AG09319 (cell line): ENCODE data around the gene SDC1.

Experiments used
- DNase-seq: peaks from one replicate; pipeline ENCODE4 v3.0.0-alpha.2; 2010; ENCODE audit warnings: low read depth; ENCODE audit errors: extremely low read depth
- TF ChIP-seq, protein P1 (sequence below): IDR thresholded peaks from 2 replicates; pipeline ENCODE4 v1.5.1; 2011; ENCODE audit warnings: low read depth, mild to moderate bottlenecking, inconsistent platforms, low read length, moderate library complexity

The SDC1 gene

DNA sequence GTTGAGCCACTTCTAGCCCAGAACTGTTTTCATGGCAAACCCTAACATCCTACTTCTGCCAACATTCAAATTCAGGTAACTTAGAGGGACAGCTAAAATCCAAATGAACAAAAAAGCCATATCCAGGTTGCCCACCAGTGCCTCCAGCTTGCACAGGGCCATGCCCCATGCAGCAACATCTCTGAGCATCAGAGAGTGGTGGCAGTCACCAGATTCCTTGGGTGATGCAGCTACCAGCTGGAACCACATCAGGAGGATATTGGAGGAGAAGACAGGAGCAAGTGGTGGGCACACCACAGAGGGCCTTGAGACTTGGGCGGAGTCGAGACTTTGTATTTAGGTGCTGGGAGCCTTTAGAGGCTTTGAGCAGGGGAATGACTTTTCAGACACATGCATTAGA lies 50.5 kb downstream of the SDC1 start:
- no peak for DNase-seq
- TF ChIP-seq, protein P1, sequence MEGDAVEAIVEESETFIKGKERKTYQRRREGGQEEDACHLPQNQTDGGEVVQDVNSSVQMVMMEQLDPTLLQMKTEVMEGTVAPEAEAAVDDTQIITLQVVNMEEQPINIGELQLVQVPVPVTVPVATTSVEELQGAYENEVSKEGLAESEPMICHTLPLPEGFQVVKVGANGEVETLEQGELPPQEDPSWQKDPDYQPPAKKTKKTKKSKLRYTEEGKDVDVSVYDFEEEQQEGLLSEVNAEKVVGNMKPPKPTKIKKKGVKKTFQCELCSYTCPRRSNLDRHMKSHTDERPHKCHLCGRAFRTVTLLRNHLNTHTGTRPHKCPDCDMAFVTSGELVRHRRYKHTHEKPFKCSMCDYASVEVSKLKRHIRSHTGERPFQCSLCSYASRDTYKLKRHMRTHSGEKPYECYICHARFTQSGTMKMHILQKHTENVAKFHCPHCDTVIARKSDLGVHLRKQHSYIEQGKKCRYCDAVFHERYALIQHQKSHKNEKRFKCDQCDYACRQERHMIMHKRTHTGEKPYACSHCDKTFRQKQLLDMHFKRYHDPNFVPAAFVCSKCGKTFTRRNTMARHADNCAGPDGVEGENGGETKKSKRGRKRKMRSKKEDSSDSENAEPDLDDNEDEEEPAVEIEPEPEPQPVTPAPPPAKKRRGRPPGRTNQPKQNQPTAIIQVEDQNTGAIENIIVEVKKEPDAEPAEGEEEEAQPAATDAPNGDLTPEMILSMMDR = no peak

DNA sequence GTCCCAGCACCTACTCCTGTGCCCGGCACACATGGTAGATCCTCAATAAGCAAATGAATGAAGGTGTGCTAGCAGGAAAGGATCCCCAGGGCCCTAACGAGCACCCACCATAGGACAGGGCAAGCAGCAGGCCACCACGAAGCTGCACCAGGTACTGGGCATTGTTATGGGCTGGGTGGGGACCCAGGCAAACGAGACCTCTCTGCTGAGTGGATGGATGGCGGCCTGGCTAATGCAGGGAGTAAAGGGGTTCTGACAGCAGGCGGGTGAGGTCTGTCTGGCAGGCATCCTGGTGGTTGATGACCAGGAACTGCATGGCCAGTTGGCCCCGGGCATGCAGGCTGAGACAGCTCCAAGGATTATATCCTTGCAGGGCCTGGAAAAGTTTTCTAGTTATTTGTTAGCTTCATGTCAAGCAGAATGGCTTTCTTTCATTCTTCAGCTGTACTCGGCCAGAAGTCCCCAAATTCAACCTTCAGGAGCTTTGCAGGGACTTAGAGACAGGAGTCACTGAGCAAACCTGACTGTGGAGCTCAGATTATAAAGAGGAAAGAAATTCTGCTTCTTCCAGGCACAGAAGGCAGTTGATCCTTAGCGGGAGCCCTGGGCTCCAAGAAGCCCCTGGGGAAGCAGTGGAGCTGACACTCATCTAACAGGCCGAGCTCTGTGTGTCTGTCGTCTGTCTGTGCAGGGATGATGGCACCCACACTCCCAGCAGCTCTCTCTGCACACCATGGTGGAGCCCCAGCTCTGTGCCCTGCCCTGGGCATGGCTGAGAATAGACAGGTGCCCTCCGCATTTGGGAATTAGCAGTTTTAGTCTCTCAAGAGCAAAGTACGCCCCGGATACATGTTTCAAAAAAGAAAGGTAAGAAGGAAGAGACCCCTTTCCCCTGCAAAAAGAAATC lies 51.2 kb downstream of the SDC1 start:
- TF ChIP-seq, protein P1 = no peak
- no peak for DNase-seq

DNA sequence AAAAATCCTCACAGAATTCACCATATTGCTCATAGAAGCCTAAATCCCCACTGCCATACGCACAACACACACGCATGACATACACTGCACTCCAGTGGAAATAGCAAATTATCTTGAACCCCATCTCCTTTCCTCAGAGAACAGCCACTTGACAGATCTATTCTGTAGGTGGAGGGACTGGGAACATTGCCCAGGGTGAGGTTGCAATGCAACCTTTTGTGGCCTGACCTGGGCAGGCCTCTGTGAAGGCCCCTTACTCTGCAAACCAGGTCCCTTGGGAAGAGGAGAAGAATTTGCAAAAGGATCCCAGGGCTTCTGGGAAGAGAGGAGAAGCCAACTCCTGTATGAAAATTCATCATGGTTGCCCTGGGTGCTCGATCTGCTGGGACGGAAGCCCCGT lies 51.9 kb downstream of the SDC1 start:
- TF ChIP-seq, protein P1 = no peak
- DNase-seq = no peak

DNA sequence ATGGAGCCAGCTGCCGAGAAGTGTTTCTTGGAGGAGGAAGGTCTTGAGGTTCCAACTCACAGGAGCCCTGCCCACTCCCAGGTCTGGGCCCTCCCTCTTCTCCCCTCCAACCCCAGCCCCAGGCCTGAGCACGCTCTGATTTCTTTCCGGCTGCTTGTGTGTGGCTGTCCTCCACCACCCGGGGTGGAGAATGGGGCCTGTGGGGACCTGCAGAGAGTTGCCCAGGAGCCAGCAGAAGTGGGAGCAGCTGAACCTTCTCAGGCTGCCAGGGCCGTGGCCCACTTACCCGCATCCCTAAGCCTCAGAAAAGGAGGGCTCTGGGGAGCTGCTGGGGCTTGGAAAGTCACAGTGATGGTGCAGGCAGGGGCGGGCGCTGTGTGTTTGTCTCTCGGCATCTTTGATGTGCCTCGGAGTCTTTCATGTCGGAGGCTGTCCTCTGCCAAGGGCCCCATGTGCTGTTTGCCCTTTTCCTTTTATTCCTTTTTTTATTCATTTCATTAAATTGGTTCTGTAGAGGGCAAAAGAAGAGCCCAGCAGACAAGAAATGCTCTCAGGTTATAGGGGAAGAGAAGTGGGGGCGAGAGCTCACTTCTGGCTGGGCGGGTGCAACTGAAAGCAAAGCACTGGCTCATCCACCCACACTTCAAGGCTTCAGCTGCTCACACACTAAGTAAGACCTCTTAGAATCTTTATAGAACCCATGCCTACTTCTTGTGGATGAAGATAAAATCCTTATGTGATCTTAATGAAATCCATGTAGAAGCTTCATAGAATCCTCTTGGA lies 52.5 kb downstream of the SDC1 start:
- DNase-seq = no peak
- TF ChIP-seq, protein P1 = no peak

DNA sequence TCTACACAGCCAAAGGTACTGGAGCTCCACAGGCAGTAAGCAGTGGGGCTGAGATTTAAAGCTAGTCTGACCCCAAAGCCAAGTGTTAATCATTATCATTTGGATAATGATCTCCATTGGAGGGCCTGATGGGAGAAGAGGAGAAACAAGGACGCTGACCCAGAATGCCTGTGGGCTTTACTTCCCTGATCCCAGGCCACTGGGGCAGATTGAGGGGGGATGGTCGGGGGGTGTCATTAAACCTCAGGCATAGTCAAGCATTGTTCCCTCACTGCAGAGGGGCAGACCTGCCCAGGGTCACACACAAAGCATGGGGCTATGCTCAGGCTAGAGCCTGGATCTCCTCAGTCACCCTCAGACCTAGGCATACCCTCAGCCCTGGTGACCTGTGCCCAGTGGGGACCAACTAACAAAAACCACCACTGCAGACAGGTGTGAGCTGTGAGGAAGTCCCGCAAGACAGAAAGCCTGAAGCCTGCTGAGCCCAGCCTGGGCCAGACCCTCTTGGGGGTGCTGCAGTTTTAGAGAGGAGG lies 53.4 kb downstream of the SDC1 start:
- no peak for DNase-seq
- TF ChIP-seq, protein P1 = no peak

DNA sequence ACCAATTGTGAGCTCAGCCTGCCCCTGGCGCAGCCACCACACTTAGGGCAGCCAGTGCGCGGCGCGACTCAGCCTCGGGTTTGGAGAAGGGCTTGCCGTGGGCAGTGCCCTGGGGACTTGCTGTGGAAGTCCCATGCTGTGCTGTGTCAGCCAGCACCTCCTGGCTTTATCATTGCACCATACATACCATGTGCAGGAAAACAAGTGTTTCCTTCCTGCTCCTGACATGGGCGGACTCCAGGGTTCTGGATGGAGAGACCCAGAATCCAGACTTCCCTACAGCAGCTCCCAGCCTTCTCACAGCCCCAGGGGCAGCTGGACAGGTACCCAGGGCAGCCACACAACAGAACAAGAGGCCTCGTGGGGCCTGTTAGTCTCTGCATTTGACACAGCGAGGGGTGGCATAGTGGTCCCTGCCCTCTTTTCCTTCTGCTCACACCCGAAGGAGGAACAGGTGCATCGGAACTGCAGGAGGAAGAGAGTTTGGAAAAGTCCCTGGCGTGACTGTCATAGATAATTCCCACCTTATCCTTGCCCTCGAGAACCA lies 54.2 kb downstream of the SDC1 start:
- no peak for DNase-seq
- TF ChIP-seq, protein P1 = no peak
